ENCODE measurements around the gene SHC2.
A peak's percentile ranks its signal among the peaks of the same experiment; 100 is the strongest.

The SHC2 gene

GRCh38 chr19:460877-461720 is at the start of gene SHC2:
Gene SHC2, minus strand, starts transcription at chr19:461033. Its CDS starts 37 bp downstream, at chr19:460996.
- no peak for DNase-seq (ENCODE audit: low read depth in 2 of 2)

- DNase-seq (ENCODE audit: low read depth in 2 of 2) = no peak
These were observed 47.6 kb upstream of the SHC2 start for GRCh38 chr19:508204-509150.

GRCh38 chr19:507286-508203 is 46.7 kb upstream of the SHC2 start, which contains the start of gene TPGS1:
Gene TPGS1, plus strand, starts transcription at chr19:507497. Its CDS starts 10 bp downstream, at chr19:507507.
- peak; percentile 78 to 83 for DNase-seq (ENCODE audit: low read depth in 2 of 2)

- DNase-seq (ENCODE audit: low read depth in 2 of 2) = peak; percentile 89 to 95
These were observed 45.8 kb upstream of the SHC2 start for GRCh38 chr19:506404-507285.

GRCh38 chr19:504616-505015 is 43.8 kb upstream of the SHC2 start:
- DNase-seq (ENCODE audit: low read depth in 2 of 2) = no peak

GRCh38 chr19:501646-502045 is 40.8 kb upstream of the SHC2 start:
- no peak for DNase-seq (ENCODE audit: low read depth in 2 of 2)

- no peak for DNase-seq (ENCODE audit: low read depth in 2 of 2)
These were observed 38.3 kb upstream of the SHC2 start for GRCh38 chr19:498977-499623.

- no peak for DNase-seq (ENCODE audit: low read depth in 2 of 2)
These were observed 37.7 kb upstream of the SHC2 start for GRCh38 chr19:498511-498891.

GRCh38 chr19:497869-498510 is 37.2 kb upstream of the SHC2 start:
- no peak for DNase-seq (ENCODE audit: low read depth in 2 of 2)

- DNase-seq (ENCODE audit: low read depth in 2 of 2) = no peak
These were observed 36.6 kb upstream of the SHC2 start for GRCh38 chr19:497491-497868.

- no peak for DNase-seq (ENCODE audit: low read depth in 2 of 2)
These were observed 36.2 kb upstream of the SHC2 start for GRCh38 chr19:496986-497385.

- DNase-seq (ENCODE audit: low read depth in 2 of 2) = no peak
These were observed 35.4 kb upstream of the SHC2 start, which contains the start of gene MADCAM1 for GRCh38 chr19:496112-496665. Gene MADCAM1, plus strand, starts transcription at chr19:496486. Its CDS starts 14 bp downstream, at chr19:496500.

GRCh38 chr19:495402-496111 is 34.7 kb upstream of the SHC2 start:
- no peak for DNase-seq (ENCODE audit: low read depth in 2 of 2)

- DNase-seq (ENCODE audit: low read depth in 2 of 2) = no peak
These were observed 34.2 kb upstream of the SHC2 start for GRCh38 chr19:495081-495401.

GRCh38 chr19:494171-495080 is 33.6 kb upstream of the SHC2 start:
- no peak for DNase-seq (ENCODE audit: low read depth in 2 of 2)

- no peak for DNase-seq (ENCODE audit: low read depth in 2 of 2)
These were observed 32.7 kb upstream of the SHC2 start for GRCh38 chr19:493391-494170.

GRCh38 chr19:492091-492531 is 31.3 kb upstream of the SHC2 start:
- no peak for DNase-seq (ENCODE audit: low read depth in 2 of 2)
